Measurements from ENCODE around the gene ENG.
"Not testable (repeated sequence)": the region's sequence is repeated elsewhere in the genome, so short reads cannot be mapped to it uniquely, and the experiment has no call there.

ENG gene

DNA sequence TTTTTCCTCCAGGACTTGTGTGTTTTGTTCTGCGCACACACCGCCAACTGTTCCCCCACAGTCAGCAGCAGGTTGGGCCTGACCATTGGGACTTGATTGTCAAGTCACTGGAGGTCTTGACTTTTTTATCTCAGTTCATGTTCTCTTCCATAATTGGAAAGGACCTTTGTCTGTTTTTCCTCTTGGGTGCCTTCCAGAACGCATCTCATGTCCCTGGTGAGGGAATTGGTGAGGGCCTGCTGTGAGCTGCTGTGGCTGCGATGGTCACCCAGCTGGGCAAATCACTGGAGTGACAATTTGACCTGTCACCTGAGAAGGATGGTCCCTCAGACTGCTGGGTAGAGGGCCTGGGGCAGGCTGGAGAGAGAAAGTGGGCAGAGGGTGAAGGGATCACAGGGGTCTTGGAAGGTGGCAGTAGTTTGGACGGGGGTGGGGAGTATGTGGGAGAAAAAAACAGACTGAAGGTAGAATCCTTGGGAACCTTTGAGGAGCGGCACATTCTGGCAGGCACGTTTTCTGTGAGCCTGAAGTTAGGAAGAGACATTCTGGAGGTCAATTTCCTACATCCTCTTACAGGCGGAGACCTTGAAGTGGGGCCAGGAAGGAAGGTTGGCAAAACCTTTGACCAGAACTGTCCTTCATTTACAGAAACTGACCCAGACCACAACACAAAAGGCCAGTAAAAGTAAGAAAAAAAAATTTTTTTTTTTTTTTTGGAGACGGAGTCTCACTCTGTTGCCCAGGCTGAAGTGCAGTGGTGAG is 64.2 kb downstream of the ENG start:
- no peak for DNase-seq

DNA sequence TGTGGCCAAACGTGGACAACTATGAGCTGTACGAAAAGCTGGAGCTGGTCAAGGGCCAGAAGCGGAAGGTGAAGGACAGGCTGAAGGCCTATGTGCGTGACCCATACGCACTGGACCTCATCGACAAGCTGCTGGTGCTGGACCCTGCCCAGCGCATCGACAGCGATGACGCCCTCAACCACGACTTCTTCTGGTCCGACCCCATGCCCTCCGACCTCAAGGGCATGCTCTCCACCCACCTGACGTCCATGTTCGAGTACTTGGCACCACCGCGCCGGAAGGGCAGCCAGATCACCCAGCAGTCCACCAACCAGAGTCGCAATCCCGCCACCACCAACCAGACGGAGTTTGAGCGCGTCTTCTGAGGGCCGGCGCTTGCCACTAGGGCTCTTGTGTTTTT is 65.3 kb downstream of the ENG start:
- DNase-seq = no peak

DNA sequence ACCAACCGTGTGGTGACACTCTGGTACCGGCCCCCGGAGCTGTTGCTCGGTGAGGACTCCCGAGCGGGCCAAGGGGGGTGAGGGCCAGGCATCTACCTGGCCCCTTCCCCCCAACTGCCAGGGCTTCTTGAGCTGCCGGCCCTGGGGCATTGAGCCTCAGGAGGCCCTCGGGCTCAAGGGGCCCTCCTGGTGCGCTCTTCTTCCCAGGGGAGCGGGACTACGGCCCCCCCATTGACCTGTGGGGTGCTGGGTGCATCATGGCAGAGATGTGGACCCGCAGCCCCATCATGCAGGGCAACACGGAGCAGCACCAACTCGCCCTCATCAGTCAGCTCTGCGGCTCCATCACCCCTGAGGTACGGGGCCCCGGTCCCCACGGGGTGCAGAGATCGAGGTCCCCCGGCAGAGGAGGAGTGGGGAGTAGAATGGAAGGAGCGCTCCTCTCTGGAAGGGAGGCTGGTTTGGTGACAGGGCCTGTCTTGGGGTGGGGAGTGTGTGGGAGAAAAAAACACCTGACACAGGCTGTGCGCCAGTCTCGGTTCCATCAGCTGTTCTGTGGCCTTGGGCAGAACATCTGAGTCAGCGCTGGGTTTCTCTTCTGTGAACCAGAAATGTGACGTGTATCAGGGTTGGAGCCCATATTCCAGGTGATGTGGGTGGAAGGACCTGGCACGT is 66.0 kb downstream of the ENG start:
- peak in 1 of 5 experiments; percentile 56 for DNase-seq

DNA sequence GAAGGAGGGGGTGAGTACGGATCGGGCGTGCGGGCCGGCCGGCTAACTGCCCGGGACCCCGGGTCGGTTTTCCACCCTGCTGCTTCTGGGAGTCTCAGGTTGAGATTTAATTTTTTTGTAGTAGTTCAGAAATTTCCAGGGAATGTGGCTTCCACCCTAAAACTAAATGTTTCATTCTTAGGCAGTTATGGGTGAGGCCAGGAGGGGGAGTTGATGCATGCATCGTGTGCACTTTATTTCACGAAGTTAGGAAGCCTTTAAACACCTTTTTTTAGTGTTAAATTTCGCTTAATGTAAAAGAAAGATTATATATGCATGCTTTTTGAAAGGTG is 67.7 kb downstream of the ENG start:
- DNase-seq = peak in 1 of 5 experiments; percentile 38

DNA sequence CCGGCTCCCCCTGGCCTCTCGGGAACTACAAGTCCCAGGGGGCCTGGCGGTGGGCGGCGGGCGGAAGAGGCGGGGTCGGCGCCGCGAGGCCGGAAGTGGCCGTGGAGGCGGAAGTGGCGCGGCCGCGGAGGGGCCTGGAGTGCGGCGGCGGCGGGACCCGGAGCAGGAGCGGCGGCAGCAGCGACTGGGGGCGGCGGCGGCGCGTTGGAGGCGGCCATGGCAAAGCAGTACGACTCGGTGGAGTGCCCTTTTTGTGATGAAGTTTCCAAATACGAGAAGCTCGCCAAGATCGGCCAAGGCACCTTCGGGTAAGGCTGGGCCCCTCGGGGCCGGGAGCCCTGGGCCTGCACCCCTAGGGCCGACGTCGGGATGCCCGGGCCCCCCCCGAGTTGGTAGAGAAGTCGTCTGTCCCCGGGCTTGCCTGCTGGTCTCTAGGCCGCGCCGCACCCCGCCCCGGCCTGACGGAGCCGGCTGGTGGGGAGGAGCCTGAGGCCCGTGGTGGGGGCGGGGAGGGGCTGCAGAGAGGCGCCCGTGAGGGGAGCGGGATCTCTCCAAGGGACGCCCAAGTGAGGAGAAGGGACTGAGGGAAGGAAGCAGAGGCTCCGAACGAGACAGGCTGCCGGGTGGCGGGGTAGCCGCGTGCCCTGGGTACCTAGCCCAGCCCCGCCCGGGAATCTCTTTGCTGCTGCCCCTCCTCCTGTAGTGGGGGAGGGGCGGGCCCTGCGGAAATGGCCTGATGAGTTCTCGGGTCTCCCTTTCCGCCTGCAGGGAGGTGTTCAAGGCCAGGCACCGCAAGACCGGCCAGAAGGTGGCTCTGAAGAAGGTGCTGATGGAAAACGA is 68.3 kb downstream of the ENG start, which contains the start of gene CDK9:
CDK9 (plus strand) TSS at position 102 of the 840 bp plus-strand sequence; CDS start at position 217, 115 bp downstream.
- peak; percentile 87 to 96 (median 89) for DNase-seq

DNA sequence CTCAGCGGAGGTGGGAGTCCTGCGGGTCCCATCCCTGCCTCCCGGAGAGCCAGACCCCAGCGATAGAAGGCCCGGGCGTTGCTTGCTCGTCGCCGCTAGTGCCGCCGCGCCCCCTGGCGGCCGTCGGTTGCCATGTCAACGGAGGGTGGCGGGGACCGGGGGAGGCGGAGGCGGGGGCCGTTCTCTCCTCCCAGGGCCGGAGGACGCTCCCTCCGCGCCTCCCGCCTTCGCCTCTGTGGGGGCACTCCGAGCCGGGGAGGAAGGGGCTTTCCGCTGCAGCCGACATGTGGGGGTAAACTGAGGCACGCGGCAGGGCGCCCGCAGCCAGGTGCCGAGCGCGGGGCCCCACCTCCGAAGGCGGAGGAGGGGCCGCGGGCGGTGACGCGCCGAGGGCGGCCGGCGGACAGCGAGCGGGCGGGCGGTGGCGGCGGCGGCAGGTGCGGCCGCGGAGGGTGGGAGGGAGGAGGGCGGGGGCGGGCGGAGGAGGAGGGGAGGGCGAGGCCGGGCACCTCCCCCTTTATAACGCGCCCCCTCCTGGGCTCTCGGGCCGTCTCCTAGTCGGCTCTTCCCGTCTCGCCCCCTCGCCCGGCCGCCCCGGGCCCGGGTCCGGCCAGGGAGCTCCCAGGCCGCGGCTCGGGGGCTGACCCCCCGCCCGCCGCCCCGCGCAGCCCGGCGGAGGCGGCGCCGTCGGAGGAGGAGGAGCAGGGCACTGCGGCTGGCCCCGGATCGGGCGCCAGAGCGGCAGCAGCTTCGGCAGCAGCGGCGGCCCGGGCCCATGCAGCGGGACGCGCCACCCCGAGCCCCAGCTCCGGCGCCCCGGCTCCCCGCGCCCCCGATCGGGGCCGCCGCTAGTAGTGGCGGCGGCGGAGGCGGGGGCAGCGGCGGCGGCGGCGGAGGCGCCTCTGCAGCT is 69.2 kb downstream of the ENG start:
- DNase-seq = peak; percentile 80 to 91 (median 86)

DNA sequence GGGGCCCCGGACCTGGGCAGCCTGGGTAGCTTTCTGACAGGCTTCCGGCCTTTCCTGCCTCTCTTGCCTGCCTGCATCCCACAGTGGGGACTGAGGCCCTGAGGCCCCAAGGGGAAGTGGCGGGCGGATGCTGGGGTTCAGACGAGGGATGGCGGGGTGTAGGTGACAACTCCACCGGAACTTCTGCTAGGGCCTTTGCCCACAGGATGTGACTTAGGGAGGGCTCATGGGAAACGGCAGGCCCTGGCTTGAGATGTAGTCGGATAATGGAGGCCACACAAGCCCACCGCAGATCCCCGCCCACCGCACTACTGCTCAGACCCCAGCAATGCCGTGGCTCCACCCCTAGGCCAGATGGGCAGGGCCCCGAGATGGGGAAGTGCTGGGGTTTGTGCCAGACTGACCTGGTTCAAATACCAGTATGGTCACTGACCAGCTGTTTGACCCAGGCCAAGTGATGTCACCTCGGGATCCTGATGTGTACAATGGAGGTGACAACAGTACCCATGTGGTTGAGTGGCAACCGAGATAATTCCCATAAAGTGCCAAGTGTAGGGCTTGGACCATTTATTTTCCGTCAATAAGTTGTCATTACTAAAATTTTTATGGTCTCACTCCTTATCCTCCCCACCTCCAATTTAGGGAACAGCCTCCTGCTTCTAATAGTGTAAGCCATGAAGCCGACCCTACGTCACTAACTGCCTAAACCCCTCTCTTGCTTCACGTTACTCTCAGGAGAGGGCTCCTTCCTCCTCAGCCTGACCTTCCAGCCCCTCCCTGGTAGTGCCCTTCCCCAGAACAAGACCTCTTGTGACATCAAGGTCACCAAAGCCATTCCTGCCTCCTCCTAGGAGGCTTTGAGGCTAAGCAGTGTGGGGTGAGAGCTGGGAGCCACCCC is 71.1 kb downstream of the ENG start:
- peak; percentile 42 to 95 (median 59) for DNase-seq

DNA sequence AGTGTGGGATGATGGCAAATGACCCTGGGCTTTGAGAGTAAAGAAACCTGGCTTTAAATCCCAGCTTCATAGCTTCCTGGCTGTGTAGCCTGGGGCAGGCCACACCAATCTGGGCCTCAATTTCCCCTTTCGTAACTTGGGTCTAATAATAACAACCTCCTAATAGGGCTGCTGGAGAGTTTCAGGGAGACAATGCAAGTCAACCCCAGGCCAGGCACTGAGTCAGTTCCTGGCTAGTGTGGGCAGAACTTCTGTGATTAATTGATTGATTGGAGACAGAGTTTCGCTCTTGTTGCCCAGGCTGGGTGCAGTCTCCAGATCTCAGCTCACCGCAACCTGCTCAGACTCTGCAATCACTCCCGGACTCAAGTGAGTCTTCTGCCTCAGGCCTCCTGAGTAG is 72.7 kb downstream of the ENG start:
- DNase-seq = peak in 1 of 5 experiments; percentile 44

DNA sequence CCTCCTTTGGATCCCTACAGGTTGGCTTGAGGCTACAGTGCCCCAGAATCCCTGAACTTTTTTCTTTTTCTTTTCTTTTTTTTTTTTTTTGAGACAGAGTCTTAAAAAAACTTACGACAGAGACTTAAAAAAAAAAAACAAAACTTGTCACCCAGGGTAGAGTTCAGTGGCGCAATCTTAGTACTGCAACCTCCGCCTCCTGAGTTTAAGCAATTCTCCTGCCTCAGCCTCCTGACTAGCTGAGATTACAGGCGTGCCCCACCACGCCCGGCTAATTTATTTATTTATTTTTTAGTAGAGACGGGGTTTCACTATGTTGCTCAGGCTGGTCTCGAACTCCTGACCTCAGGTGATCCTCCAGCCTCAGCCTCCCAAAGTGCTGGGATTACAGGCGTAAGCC is 73.5 kb downstream of the ENG start:
- DNase-seq = not testable (repeated sequence)

DNA sequence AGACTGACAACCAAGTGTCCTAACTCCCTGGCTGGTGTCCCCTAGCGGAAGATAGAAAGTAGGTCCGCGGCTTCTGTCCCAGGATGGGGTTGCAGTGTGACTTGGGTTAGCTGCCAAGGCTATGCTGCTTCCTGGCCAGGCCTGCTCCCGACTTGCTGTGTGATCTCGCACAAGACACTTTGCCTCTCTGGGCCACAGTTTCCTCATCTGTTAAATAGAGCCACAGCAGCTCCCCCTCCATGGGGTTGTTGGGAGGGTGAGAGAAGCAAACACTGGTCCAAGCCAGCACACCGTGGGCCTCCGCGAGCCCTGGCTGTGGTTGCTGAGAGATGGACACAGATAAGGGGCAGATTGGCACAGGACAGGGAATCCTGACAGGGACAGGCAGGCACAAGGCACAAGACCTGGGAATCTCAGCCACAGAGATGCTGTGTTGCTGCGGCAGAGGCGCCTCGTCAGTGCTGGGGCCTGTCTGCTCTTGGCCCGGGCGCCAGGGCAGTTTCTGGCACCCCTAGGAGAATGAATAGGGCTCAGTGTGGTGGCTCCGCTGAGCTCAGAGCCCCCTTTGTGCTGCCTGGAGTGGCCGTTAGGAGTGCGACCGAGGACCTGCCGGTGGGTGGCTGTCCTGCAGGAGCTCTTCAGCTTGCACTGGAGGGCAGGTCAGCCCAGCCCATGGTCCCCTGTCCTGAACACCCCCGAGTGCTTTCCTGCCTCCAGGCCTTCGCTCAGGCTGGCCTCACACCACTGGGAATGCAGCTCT is 74.2 kb downstream of the ENG start:
- peak in 1 of 5 experiments; percentile 18 for DNase-seq

DNA sequence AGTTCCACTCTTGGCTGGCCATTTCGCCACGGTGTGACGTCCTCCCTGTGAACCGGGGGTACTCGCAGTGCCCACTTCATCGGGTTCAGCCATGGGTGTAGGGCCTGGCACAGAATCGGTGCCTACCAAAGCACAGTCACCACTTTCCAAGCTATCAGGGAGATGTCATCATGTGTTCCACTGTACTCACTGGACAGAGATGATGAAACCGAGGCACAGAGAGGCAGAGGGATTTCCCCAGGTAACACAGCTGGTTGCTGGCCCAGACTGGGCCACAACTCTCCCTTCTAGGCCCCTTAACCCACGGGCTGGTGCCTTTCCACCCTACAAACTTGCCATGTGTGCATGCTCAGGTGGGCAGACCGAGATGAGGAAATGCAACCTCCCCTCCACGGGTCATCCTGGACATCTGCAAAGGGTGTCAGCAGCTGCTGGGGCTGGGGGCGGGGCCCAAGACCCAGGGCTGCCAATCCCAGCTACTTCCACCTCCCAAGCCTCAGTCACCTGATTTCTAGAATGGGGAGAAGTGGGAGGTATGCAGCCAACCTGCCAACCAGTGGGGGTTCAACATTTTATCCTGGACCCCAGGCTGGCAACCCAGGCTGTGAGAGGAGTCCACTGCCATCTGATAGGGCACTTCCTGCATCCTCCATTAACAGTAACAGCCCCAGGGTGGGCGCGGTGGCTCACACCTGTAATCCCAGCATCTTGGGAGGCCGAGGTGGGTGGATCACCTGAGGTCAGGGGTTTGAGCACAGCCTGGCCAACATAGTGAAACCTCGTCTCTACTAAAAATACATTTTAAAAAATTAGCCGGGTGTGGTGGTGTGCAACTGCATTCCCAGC is 75.1 kb downstream of the ENG start:
- DNase-seq = peak in 3 of 5 experiments; percentile 48 to 76 (median 59)

DNA sequence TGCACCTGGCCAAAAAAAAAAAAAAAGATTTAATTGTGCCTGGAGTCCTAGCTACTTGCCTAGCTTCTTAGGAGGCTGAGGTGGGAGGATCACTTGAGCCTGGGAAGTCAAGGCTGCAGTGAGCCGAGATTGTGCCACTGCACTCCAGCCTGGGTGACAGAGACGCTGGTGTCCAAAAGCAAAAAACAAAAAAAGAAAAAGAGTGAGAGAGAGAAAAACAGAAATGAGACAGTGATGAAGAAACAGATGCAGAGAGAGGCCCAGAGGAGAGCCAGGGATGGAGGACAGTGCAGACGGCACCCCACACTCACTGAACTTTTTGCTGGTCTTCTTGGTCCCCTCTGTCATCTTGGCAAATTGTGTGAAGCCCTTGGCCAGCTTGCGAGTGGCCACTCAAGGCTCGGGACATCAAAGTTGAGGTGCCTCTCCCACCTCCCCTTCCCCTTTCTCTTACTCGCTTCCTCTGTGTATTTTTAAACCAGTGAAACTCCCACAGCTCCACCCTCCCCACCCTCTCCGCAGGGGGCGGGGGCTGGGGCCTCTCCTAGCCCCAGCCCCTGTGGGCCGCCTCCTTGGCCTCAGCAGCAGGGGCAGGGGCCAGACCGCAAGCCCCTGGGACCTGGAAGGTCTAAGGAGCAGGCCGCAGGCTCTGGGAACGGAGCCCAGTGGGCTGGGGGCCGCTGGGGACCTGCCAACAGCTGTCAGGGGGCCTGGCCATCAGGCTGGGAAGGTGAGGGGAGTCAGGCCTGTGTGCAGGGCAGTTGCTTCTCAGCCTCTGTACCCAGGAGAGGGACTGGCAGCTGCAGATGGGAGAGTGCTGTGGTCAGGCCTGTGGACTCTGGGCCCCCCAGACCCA is 76.0 kb downstream of the ENG start, which contains the start of gene SH2D3C:
SH2D3C (minus strand) TSS at position 387 of the 856 bp plus-strand sequence; CDS start at position 348, 39 bp downstream.
- peak in 3 of 5 experiments; percentile 22 to 64 (median 24) for DNase-seq

DNA sequence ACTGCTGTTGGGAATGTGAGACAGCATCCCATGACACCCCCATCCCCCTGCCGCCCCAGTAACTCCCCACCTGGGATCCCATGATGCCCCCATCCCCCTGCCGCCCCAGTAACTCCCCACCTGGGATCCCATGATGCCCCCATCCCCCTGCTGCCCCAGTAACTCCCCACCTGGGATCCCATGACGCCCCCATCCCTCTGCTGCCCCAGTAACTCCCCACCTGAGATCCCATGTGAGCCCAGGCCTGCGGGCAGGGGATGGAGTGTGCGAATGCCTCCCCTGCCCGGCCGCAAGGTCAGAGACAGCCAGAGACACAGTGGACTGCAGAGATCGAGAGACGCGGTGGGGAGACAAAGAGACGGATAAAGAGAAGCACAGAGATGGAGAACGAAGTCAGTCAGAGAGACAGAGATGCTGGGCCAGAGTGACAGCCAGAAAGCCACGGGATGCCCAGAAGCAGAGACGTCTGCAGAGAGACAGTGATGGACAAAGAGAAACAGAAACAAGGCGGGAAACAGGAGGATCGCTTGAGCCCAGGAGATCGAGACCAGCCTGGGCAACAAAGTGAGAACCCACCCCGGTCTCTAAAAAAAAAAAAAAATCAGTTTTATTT is 77.0 kb downstream of the ENG start:
- peak in 1 of 5 experiments; percentile 48 for DNase-seq

DNA sequence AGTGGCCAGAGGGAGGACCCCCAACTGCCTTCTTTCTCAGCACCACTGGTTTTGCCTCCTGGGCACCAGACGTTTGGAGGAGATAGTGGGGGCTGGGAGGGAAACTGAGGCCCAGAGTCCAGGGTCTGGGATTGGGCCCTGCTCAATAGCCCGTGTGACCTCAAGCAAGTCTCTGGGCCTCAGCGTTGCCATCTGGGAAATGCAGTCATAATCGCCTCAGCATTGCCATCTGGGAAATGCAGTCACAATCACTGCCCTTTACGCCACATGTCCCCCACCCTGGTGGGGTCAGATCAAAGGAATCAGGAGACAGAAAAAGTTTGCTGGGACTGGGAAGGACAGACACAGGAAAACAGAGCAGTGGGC is 77.6 kb downstream of the ENG start:
- peak in 1 of 5 experiments; percentile 43 for DNase-seq

DNA sequence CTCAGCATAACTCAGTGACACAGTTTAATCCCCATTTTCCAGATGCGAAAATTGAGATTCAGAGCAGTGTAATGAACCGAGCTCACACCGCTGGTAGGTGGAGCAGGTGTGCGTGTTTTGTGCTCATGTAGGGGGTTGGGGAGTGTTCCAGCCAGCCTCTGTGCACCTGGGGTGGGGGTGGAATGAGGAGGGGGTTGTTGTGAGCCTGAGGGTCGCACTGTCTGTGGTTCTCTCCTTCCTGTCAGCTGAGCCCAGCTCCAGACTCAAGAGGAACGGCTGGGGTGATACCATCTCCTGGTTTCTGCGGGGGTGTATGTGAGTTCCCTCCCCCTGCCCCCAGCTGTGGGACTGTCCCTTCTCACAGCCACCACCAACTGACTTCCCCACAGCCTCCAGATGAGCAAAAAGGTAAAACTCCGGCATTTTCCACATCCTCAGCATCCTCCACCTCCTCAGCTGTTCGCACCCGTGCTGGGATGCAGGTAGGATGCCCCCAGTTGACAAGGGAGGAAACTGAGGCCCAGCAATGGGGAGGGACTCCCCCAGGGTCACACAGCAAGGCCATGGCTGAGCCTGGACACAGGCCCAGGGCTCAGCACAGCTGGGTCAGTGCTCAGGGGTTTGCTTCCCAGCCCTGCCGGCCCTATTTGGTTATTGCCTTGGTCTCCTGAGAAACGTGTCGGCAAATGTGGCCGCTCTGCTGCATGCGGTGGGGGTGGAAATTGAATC is 78.1 kb downstream of the ENG start:
- DNase-seq = peak; percentile 36 to 93 (median 68)

DNA sequence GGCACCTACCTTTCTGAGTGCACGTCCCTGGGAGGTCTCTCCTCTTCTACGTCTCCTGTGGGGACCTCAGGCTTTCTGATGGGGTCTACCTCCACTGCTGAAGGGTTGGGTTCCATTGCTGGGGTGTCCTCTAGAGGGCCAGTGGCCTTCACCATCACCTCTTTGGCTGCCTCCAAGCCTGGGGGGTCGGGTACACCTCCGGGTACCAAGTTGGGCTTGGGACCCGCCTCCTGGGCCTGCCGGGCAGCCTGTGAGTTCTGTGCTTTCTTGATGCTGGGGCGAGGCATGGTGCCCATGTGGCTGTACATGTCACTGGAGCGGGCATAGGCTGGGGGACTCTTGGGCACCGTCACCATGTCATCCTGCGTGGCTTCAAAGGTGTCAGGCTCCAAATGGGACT is 80.5 kb downstream of the ENG start:
- no peak for DNase-seq

DNA sequence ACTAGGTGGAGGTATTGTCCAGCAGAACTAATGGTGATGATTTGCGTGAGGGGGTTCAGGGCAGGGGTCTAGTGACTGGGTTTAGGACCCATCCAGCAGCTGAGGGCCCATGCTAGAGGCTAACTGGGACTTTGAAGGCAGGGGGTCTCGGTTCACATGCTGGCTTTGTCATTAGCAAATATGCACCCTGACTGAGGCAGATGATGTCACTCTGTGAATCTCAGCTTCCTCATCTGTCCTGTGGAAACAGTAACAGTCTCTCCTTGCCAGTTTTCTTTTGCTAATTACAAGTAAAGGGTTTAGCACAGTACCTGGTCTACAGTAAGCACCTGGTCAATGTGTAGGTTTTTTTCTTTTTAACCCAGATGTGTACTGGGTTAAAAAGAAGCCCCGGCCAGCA is 81.2 kb downstream of the ENG start:
- no peak for DNase-seq
